Uterus (tissue), 2 donors: Measurements from ENCODE around the gene CNR2.

ENCODE experiments used
- CTCF ChIP-seq, 4 experiments: fragments of 200-600 bp in 2 of 4; fragments of 450-650 bp in 2 of 4; sonication (generic) in 2 of 4; IDR thresholded peaks; one replicate each; pipeline ENCODE4 v1.5.1; 2016 to 2019; ENCODE audit warnings: antibody characterized with exemption in 4 of 4, mild to moderate bottlenecking in 2 of 4, moderate library complexity in 1 of 4
- POLR2A ChIP-seq, 2 donors: fragments of 450-650 bp; IDR thresholded peaks; one replicate each; pipeline ENCODE4 v1.6.1; 2016; ENCODE audit warnings: antibody characterized with exemption in 2 of 2, mild to moderate bottlenecking in 1 of 2, moderate library complexity in 1 of 2

- TF ChIP-seq CTCF (IDR thresholded peaks at IDR 0.05) (no peak), POLR2A (IDR thresholded peaks at IDR 0.05) (no peak)
Observed at GRCh38 chr1:23910553-23911246, 2.5 kb downstream of the CNR2 start.
